Liver (tissue), 3 donors: ENCODE measurements around the gene ADAMTS2.

ENCODE experiments used
- FOXA1 ChIP-seq: IDR thresholded peaks from 2 replicates; pipeline ENCODE4 v1.6.1; 2016; ENCODE audit warnings: antibody characterized with exemption
- HNF4A ChIP-seq, 2 donors: conservative IDR thresholded peaks; 2 replicates each; pipeline ENCODE4 v1.6.1; 2016; ENCODE audit warnings: antibody characterized with exemption in 2 of 2, mild to moderate bottlenecking in 2 of 2
- RAD21 ChIP-seq, 2 donors: IDR thresholded peaks; 2 replicates each; pipeline ENCODE4 v1.6.1; 2016; ENCODE audit warnings: antibody characterized with exemption in 2 of 2, mild to moderate bottlenecking in 2 of 2
- SP1 ChIP-seq: IDR thresholded peaks from 2 replicates; pipeline ENCODE4 v1.6.1; 2018; ENCODE audit warnings: antibody characterized with exemption, mild to moderate bottlenecking
- TF ChIP-seq, protein P1 (sequence below): fragments of 150-350 bp; IDR thresholded peaks from 2 replicates; pipeline ENCODE4 v1.5.1; 2017; ENCODE audit warnings: improper control_type of control experiment, low read depth, low read length; ENCODE audit not compliant: missing input control
- TF ChIP-seq, protein P2 (sequence below): IDR thresholded peaks from 2 replicates; pipeline ENCODE4 v1.6.1; 2016; ENCODE audit warnings: antibody characterized with exemption
- donor health status: healthy.
- donor health status: healthy.

DNA sequence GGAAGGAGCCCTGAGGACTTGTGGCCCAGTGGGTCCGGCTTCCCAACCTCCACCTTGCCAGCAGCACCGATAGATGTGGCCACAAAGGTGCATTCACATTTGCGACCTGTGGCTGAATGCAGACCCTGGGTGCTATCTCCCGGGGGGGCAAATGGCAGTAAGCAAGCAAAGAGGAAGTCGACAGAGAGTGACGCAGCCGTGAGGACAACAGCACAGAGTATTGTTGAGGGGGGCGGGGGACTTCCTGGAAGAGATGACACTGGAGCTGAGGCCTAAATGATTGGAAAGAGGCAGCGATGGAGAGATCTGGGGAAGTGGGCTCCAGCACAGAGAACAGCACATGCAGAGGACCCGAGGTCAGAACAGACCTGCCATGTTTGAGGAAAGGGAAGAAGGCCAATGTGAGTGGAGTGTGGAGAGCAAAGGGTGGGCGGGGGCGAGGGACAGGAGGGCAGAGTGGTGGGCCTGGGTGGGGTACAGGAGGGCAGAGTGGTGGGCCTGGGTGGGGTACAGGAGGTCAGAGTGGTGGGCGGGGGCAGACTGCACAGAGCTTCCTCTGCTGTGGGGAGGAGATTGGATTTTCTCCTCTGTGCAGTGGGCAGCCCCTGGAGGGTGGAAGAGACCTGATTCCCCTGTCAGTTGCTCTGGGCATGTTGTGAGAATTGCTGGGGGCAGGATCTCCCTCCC lies 42.6 kb downstream of the ADAMTS2 start:
- TF ChIP-seq, protein P1, sequence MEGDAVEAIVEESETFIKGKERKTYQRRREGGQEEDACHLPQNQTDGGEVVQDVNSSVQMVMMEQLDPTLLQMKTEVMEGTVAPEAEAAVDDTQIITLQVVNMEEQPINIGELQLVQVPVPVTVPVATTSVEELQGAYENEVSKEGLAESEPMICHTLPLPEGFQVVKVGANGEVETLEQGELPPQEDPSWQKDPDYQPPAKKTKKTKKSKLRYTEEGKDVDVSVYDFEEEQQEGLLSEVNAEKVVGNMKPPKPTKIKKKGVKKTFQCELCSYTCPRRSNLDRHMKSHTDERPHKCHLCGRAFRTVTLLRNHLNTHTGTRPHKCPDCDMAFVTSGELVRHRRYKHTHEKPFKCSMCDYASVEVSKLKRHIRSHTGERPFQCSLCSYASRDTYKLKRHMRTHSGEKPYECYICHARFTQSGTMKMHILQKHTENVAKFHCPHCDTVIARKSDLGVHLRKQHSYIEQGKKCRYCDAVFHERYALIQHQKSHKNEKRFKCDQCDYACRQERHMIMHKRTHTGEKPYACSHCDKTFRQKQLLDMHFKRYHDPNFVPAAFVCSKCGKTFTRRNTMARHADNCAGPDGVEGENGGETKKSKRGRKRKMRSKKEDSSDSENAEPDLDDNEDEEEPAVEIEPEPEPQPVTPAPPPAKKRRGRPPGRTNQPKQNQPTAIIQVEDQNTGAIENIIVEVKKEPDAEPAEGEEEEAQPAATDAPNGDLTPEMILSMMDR = no peak
- TF ChIP-seq, protein P2, sequence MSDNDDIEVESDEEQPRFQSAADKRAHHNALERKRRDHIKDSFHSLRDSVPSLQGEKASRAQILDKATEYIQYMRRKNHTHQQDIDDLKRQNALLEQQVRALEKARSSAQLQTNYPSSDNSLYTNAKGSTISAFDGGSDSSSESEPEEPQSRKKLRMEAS = no peak
- TF ChIP-seq RAD21 (IDR thresholded peaks at IDR 0.05) = no peak
- TF ChIP-seq HNF4A (conservative IDR thresholded peaks at IDR 0.05) = no peak
- TF ChIP-seq SP1 = no peak
- no peak for TF ChIP-seq FOXA1
